Skin of body (tissue), 2 donors: ENCODE results near the gene GARNL3. TPM values are rescaled to one million over a fixed set of nuclear protein-coding genes. Genes with fewer than 3 reads are reported as not detected.

ENCODE experiments used
- DNase-seq: peaks from one replicate; lab custom pipeline; 2025; lab: John Stamatoyannopoulos, UW
- total RNA-seq: library from RNA; depleted of rRNA; stranded (reverse); fragments of >200 nt; gene quantifications from one replicate; pipeline ENCODE4 v1.2.3, GENCODE V29; 2014

The GARNL3 gene
- total RNA-seq, 1 donor from 2014 or later = 51.1 TPM

- no peak for DNase-seq
These were observed 163.8 kb downstream of the GARNL3 start for GRCh38 chr9:127428348-127428747.

GRCh38 chr9:127430415-127430814 is 165.8 kb downstream of the GARNL3 start:
- no peak for DNase-seq

- no peak for DNase-seq
These were observed 173.1 kb downstream of the GARNL3 start for GRCh38 chr9:127437497-127438264.

GRCh38 chr9:127438394-127438793 is 173.8 kb downstream of the GARNL3 start:
- DNase-seq = no peak

Other genes starting within 250 kb of the GARNL3 start
- gene ANGPTL2, start 142.1 kb upstream of the GARNL3 start, total RNA-seq = 38.3 TPM
- gene SLC2A8, start 132.4 kb downstream of the GARNL3 start, total RNA-seq = 6.8 TPM
- gene ZNF79, start 159.6 kb downstream of the GARNL3 start, total RNA-seq = 7.8 TPM
- 988 TPM for gene RPL12, start 186.6 kb downstream of the GARNL3 start, total RNA-seq
- 14.8 TPM for gene LRSAM1, start 186.7 kb downstream of the GARNL3 start, total RNA-seq